GM13976 (cell line): ENCODE data around the gene KIAA1191.

Source experiments
- DNase-seq: peaks from one replicate; pipeline ENCODE4 v3.0.0; 2012; ENCODE audit warnings: low spot score
- in situ Hi-C: fragments of 300-500 bp; cut with MboI; formaldehyde crosslinking; loops from one replicate; pipeline ENCODE4 v1.12.0; 2022; ENCODE audit warnings: low sequenced_read_pairs, mixed read lengths, inconsistent platforms; ENCODE audit not compliant: unreplicated experiment
- TF ChIP-seq, protein P1 (sequence below): IDR thresholded peaks from 2 replicates; pipeline ENCODE4 v1.5.1; 2012; ENCODE audit warnings: borderline replicate concordance, mild to moderate bottlenecking; ENCODE audit not compliant: insufficient read depth; ENCODE audit errors: extremely low read depth, missing control alignments, control extremely low read depth

KIAA1191 gene

DNA sequence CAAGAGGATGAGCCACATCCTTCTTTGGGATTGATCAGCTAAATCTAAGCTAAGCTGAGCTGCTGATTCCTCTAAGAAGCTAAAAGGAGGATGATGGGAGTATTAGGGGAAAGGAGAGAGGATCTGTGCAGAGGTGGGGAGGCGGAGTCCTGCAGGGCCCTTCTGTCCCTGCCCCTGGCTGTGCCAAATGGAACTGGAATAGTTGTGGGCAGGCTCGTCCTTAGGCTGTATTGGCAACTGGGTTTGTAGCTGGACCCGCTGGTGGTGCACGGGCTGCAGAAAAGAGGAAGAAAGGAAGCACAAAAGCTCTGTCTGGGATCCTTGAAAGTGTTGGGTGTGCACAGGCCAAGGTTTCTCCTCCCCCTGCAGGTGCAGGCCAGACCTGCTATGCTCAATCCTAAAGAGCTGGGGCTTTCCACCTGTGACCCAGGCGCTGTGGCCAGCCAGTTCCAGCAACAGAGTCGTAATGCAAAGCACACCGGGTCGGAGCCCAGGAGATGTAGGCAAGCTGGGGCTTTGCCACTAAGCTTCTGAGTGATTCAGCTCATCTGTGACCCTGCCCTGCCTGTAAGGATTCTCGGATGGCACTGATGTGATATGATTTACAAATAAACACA, 45.0 kb upstream of the KIAA1191 start:
- DNase-seq: no peak
- in situ Hi-C loops: loop anchor here (25.0 kb wide), 1 partner anchor 181 kb away; no protein-coding TSS in a partner anchor
- TF ChIP-seq, protein P1, sequence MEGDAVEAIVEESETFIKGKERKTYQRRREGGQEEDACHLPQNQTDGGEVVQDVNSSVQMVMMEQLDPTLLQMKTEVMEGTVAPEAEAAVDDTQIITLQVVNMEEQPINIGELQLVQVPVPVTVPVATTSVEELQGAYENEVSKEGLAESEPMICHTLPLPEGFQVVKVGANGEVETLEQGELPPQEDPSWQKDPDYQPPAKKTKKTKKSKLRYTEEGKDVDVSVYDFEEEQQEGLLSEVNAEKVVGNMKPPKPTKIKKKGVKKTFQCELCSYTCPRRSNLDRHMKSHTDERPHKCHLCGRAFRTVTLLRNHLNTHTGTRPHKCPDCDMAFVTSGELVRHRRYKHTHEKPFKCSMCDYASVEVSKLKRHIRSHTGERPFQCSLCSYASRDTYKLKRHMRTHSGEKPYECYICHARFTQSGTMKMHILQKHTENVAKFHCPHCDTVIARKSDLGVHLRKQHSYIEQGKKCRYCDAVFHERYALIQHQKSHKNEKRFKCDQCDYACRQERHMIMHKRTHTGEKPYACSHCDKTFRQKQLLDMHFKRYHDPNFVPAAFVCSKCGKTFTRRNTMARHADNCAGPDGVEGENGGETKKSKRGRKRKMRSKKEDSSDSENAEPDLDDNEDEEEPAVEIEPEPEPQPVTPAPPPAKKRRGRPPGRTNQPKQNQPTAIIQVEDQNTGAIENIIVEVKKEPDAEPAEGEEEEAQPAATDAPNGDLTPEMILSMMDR: no peak

DNA sequence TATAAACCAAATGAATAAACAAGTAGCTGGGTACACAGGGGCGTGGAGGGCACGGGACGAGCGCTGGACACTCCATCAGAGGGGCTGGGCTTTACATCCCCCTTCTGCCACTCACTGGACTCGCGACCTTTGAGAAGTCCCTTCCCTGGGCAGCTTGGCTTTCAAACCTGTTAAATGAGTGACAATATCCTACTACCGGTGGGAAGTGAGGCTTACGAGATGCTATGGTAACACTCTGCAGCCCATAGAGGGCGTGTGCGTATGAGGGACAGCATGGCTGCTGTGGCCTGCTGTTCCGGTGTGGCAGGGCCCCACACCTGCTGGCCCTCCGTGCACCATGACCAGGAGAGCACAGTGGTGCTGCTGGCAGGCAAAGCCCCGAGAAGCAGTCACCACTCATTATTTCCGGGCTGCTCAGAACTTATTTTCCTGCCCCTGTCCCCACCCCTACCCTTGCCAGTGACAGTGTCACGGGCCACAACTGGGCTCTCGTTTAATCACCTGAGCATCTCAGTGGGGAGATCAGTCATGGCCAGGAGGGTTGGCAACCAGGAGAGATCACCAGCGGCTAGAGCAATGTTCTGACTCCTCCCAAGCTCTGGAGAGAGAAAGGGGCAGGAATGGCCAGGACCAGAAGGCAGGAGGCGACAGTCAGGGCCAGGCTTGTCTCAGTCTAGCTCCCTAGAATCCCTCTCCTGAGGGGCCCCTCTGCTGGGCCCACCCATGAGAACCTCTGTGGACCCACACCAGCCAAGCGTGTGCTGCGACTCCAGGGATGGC, 44.3 kb upstream of the KIAA1191 start:
- TF ChIP-seq, protein P1: no peak
- DNase-seq: no peak
- in situ Hi-C loops: loop anchor here (25.0 kb wide), 1 partner anchor 181 kb away; no protein-coding TSS in a partner anchor

DNA sequence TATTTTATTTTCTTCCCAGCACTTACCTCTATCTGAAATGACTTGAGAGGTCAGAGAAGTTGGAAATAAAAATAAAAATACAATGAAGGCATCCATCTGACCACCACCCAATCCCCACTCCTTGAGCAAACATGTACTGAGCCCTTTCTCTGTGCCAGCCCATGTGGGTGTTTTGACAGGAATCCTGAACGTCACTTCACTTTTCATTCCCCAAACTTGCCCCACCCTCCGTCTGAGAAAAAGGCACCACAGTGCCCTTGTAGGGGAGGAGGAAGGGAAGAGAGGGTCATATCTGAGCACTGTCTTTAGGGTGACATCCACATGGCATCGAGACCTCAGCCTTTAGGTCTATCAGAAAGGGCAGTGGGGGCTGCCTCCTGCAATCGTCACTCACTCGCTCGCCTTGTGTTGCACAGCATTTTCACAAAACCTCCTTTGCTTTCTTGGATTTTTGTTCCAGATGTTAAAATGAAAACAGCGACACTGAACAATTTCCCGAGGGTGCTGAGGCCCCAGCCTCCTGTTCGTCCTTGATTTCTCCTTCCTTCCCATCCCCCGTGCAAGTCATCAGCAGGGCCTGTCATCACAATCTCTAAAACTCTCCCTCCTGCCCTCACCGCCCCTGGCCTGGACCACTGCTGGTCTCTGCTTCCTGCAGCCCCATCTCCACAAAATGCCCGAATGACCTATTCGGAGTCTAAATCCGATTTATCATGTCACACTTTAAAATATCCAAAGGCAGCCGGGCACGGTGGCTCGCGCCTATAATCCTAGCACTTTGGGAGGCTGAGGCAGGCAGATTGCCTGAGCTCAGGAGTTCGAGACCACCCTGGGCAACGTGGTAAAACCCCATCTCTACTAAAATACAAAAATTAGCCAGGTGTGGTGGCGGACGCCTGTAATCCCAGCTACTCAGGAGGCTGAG, 40.0 kb upstream of the KIAA1191 start:
- in situ Hi-C loops: loop anchor here (25.0 kb wide), 1 partner anchor 186 kb away; no protein-coding TSS in a partner anchor
- TF ChIP-seq, protein P1: no peak
- no peak for DNase-seq

DNA sequence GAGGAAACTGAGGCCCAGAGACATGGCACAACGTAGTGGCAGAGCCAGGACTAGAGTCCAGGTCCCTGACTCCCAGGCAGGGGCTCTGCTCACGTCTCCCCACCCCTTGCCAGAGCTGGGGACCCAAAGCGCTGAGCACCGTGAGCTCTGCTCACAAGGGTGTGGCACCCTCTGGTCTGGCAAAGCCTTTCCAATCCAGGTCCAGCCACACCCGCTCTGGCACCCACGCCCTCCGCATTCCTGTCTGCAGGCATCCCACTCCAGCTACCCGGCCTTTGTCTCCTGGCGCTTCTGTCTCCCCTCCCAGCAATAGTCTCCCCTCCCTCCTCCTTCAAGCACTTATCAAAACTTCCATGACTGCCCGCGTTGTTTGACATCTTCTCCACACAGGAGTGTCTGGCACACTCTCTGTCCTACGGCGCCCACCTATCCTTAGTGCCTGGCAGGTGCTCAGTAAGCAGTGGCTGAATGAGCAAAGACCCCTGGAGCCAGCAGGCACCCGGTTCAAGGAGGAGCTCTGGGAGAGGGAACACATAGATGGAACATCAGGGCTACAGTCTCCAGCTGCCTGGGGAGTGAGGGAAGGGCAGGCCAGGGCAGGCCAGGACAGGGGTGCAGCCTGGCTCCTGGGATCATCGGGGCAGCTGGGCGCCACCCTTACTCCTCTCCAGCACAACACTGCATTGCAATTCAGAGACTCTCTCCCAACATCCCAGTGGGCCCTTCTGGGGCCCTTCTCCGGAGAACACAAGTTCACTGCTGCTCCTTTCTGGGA, 39.0 kb upstream of the KIAA1191 start:
- DNase-seq: no peak
- in situ Hi-C loops: loop anchor here (25.0 kb wide), 1 partner anchor 187 kb away; no protein-coding TSS in a partner anchor
- TF ChIP-seq, protein P1: no peak

DNA sequence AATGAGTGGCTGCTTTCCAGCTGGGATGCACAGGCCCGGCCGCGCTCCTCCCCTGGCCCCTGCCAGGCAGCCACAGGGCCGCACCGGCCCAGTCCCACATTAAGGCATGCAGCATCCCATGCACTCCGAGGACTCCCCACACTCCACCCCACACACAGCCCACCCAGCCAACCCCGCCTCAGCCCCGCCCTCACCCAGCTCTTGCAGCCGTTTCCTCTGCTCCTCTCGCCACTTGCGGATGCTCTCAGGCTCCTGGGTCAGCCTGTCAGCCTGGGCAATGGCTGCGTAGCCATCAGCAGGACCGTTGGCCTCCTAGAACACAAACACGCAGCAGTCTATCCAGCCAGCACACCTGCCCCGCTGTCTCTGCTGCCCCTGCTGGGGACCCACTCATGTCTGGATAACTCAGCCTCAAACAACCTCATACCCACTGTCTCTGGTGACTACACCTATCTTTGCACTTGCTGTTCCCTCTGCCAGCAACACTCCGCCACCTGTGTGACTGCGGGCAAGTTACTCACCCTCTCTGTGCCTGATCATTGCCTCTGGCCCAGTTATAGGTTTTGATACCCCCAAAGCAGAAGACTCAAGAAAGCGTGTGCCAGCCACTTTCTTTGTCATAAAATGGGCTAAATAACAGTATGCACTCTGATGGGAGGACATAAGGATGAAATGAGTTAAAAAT, 36.3 kb upstream of the KIAA1191 start:
- no peak for DNase-seq
- in situ Hi-C loops: no loop called here
- TF ChIP-seq, protein P1: no peak
